ENCODE data around the gene EEF1AKMT2. TPM values are rescaled to one million over a fixed set of nuclear protein-coding genes. Genes with fewer than 3 reads are reported as not detected.

EEF1AKMT2 gene
- total RNA-seq, 1 donor from 2014 or later, result 19.1 TPM

DNA sequence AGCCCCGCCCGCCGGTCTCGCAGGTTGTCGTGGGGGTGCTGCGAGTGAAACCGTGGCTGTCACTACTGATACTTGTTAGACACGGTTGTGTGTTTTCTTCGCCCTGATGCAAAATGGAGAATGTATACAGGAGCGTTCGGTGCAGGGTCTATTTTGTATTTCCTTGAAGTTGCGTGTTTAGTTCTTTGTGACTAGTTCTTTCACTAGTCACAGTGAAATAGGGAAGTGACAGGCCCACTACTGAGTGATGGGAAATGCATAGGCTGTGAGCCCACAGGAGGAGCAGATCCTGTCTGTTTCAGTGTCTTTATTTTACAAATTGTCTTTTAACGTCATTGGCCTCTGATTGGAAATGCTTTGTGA, 10.6 kb upstream of the EEF1AKMT2 start:
- H3K79me2 ChIP-seq (ENCODE audit: insufficient read depth, low read length), result peaks cover 47% of the 10 kb centered on the region
- Mint-ChIP-seq H3K9me3 (ENCODE audit: unreplicated experiment) (no peaks in the 10 kb centered on the region), H3K27ac (ENCODE audit: unreplicated experiment) (peak overlapping the region; percentile 70), H3K36me3 (ENCODE audit: low read depth, unreplicated experiment) (no peaks in the 10 kb centered on the region), H3K4me1 (ENCODE audit: low read depth, unreplicated experiment) (peaks cover 7% of the 10 kb centered on the region), H3K27me3 (ENCODE audit: low read depth, unreplicated experiment) (peaks cover 2% of the 10 kb centered on the region), H3K4me3 (ENCODE audit: unreplicated experiment) (peak overlapping the region; percentile 98)
- peak overlapping the region; percentile 86 for H2AFZ ChIP-seq (ENCODE audit: low read depth, low read length)
- peak overlapping the region; percentile 96 for H3K9ac ChIP-seq (ENCODE audit: low read length)
- FAIRE-seq (no peak), DNase-seq (ENCODE audit: low read depth) (no peak)
- no peaks in the 10 kb centered on the region for H3K27me3 ChIP-seq (ENCODE audit: insufficient read depth, low read length)
- H3K4me2 ChIP-seq (ENCODE audit: low read length), result peak overlapping the region; percentile 98
- no peaks in the 10 kb centered on the region for H3K36me3 ChIP-seq (ENCODE audit: insufficient read depth, low read length)
- peak overlapping the region; percentile 84 for H3K27ac ChIP-seq (ENCODE audit: low read depth, low read length)
- peak overlapping the region; percentile 89 for H3K4me3 ChIP-seq (ENCODE audit: insufficient read depth, low read depth, low read length)
- TF ChIP-seq EZH2 (IDR thresholded peaks at IDR 0.05; ENCODE audit: insufficient read depth, low read length), result no peak
- TF ChIP-seq CTCF (IDR thresholded peaks at IDR 0.05; ENCODE audit: insufficient read depth, low read depth, low read length), result no peak
- H3K4me1 ChIP-seq (ENCODE audit: insufficient read depth, low read length), result no peaks in the 10 kb centered on the region
- H3K9me3 ChIP-seq (ENCODE audit: insufficient read depth, low read depth, low read length), result no peaks in the 10 kb centered on the region
- peaks cover 3% of the 10 kb centered on the region for H4K20me1 ChIP-seq (ENCODE audit: insufficient read depth, low read length)

DNA sequence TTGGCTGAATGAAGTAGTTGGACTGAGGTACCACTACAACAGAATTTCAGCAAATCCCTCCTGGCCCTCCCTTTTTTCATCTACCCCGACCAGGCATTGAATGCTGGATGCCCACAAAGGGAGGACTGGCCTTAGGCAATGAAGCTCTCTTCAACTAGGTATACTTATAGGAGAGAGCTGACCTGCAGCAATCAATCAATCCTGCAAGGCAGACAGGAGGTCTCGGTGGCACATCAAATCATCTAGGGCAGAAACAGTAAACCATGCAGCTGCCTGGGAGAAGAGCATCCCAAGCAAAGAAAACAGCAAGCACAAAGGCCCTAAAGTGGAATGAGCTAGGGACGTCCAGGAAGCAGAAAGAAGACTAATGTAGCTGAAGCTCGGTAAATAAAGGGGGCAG, 7.5 kb upstream of the EEF1AKMT2 start:
- no peak overlapping the region for H3K27ac Mint-ChIP-seq (ENCODE audit: unreplicated experiment)
- H3K27ac ChIP-seq (ENCODE audit: low read depth, low read length), result no peak overlapping the region

More for the DNA sequence above, 7.5 kb upstream of the EEF1AKMT2 start:
- H3K4me3 Mint-ChIP-seq (ENCODE audit: unreplicated experiment), result no peak overlapping the region
- no peaks in the 10 kb centered on the region for H3K36me3 Mint-ChIP-seq (ENCODE audit: low read depth, unreplicated experiment)
- DNase-seq (ENCODE audit: low read depth), result no peak
- Histone ChIP-seq H4K20me1 (ENCODE audit: insufficient read depth, low read length) (no peaks in the 10 kb centered on the region), H3K9me3 (ENCODE audit: insufficient read depth, low read depth, low read length) (no peaks in the 10 kb centered on the region), H2AFZ (ENCODE audit: low read depth, low read length) (no peak overlapping the region), H3K4me1 (ENCODE audit: insufficient read depth, low read length) (no peaks in the 10 kb centered on the region), H3K9ac (ENCODE audit: low read length) (no peak overlapping the region), H3K36me3 (ENCODE audit: insufficient read depth, low read length) (no peaks in the 10 kb centered on the region), H3K4me2 (ENCODE audit: low read length) (no peak overlapping the region), H3K79me2 (ENCODE audit: insufficient read depth, low read length) (peaks cover 29% of the 10 kb centered on the region), H3K27me3 (ENCODE audit: insufficient read depth, low read length) (no peaks in the 10 kb centered on the region), H3K4me3 (ENCODE audit: insufficient read depth, low read depth, low read length) (no peak overlapping the region)
- H3K27me3 Mint-ChIP-seq (ENCODE audit: low read depth, unreplicated experiment), result peaks cover 4% of the 10 kb centered on the region
- TF ChIP-seq EZH2 (IDR thresholded peaks at IDR 0.05; ENCODE audit: insufficient read depth, low read length) (no peak), CTCF (IDR thresholded peaks at IDR 0.05; ENCODE audit: insufficient read depth, low read depth, low read length) (no peak)
- H3K9me3 Mint-ChIP-seq (ENCODE audit: unreplicated experiment), result no peaks in the 10 kb centered on the region
- H3K4me1 Mint-ChIP-seq (ENCODE audit: low read depth, unreplicated experiment), result peaks cover 7% of the 10 kb centered on the region
- FAIRE-seq, result no peak
